Activated T-helper 1 cell treated with anti-CD3 and anti-CD28 coated beads, Interleukin-2, amount 50 U/mL, for 16 hours (primary cell): ENCODE data around the gene DNM3.
"Not testable (repeated sequence)": the region's sequence is repeated elsewhere in the genome, so short reads cannot be mapped to it uniquely, and the experiment has no call there.

Experiments
- DNase-seq, 2 donors: peaks; one replicate each; pipeline ENCODE4 v3.0.0-alpha.2; 2020; ENCODE audit warnings: low read depth in 1 of 2, low spot score in 1 of 2

DNM3 gene

GRCh38 chr1:172351346-172351745 lies 510.0 kb downstream of the DNM3 start:
- no peak for DNase-seq

GRCh38 chr1:172351754-172352161 lies 510.5 kb downstream of the DNM3 start:
- DNase-seq, result no peak

- no peak for DNase-seq
Measured at GRCh38 chr1:172352435-172352834, 511.1 kb downstream of the DNM3 start.

- DNase-seq, result no peak
Measured at GRCh38 chr1:172354291-172355274, 513.3 kb downstream of the DNM3 start.

GRCh38 chr1:172356620-172357019 lies 515.3 kb downstream of the DNM3 start:
- no peak for DNase-seq

- DNase-seq, result no peak
Measured at GRCh38 chr1:172357753-172358385, 516.6 kb downstream of the DNM3 start.

- no peak for DNase-seq
Measured at GRCh38 chr1:172359491-172359999, 518.2 kb downstream of the DNM3 start.

- no peak for DNase-seq
Measured at GRCh38 chr1:172360511-172360910, 519.2 kb downstream of the DNM3 start.

- no peak for DNase-seq
Measured at GRCh38 chr1:172360985-172361384, 519.7 kb downstream of the DNM3 start.

- DNase-seq, result no peak
Measured at GRCh38 chr1:172363852-172364251, 522.6 kb downstream of the DNM3 start.

GRCh38 chr1:172371646-172372045 lies 530.3 kb downstream of the DNM3 start:
- DNase-seq, result not testable (repeated sequence)

- DNase-seq, result no peak
Measured at GRCh38 chr1:172373864-172374263, 532.6 kb downstream of the DNM3 start.

- no peak for DNase-seq
Measured at GRCh38 chr1:172375211-172375631, 533.9 kb downstream of the DNM3 start.

- DNase-seq, result no peak
Measured at GRCh38 chr1:172376431-172376830, 535.1 kb downstream of the DNM3 start.

- DNase-seq, result no peak
Measured at GRCh38 chr1:172377565-172377964, 536.3 kb downstream of the DNM3 start.

- DNase-seq, result no peak
Measured at GRCh38 chr1:172378109-172378760, 536.9 kb downstream of the DNM3 start.

GRCh38 chr1:172380441-172381244 lies 539.3 kb downstream of the DNM3 start:
- DNase-seq, result no peak

- DNase-seq, result no peak
Measured at GRCh38 chr1:172381946-172382345, 540.6 kb downstream of the DNM3 start.

GRCh38 chr1:172382406-172382805 lies 541.1 kb downstream of the DNM3 start:
- DNase-seq, result no peak

GRCh38 chr1:172382990-172383389 lies 541.7 kb downstream of the DNM3 start:
- no peak for DNase-seq

- DNase-seq, result no peak
Measured at GRCh38 chr1:172383536-172383935, 542.2 kb downstream of the DNM3 start.
